Neural progenitor cell (in vitro differentiated cells): ENCODE results near the gene ZNF444.

Experiments
- CTCF ChIP-seq: fragments of 200-600 bp; sonication (generic); IDR thresholded peaks from 2 replicates; pipeline ENCODE4 v1.5.1; 2017; ENCODE audit warnings: antibody characterized with exemption, mild to moderate bottlenecking
- EZH2 ChIP-seq: fragments of 200-600 bp; sonication (generic); IDR thresholded peaks from 2 replicates; pipeline ENCODE4 v1.6.1; 2017; ENCODE audit warnings: antibody characterized with exemption, mild to moderate bottlenecking, moderate library complexity
- EZH2phosphoT487 ChIP-seq: fragments of 200-600 bp; sonication (generic); IDR thresholded peaks from 2 replicates; pipeline ENCODE4 v1.6.1; 2017; ENCODE audit warnings: antibody characterized with exemption

DNA sequence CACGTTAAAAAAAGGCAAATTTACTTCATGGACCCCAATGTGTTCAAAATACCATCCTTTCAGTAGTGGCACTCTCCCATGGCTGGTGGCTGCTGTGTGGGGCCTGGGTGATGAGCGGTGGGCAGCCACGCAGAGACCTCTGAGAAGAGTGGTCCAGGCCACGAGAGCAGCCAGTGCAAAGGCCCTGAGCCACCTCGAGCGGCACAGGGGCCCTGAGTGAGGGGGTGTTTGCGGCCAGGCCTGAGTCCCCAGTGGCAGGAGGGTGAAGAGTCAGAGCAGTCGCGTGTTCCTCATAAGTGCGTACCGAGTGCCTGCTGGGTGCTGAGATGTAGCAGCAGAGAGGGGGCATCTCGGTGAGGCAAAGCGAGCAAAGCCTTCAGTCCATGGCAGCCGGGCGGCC, 7.0 kb downstream of the ZNF444 start:
- no peak for TF ChIP-seq CTCF
- TF ChIP-seq EZH2: no peak
- no peak for TF ChIP-seq EZH2phosphoT487
